ENCODE data around the gene IL20RA. TPM values are rescaled to one million over a fixed set of nuclear protein-coding genes. Genes with fewer than 3 reads are reported as not detected.

Gene IL20RA
- total and polyA plus RNA-seq, 7 experiments from 2014 or later = not detected

GRCh38 chr6:137001299-137001976 lies 43.3 kb downstream of the IL20RA start:
- peaks cover 14 to 61% (median 42%) of the 10 kb centered on the region in 5 donors for H3K27me3 Mint-ChIP-seq
- ChIA-PET POLR2A (no interaction called here), CTCF (no interaction called here)
- ATAC-seq = no peak
- Histone ChIP-seq H3K4me1 (ENCODE audit: control insufficient read depth in 2 of 2, insufficient read depth in 2 of 2, low read length in 2 of 2) (no peaks in the 10 kb centered on the region), H3K27ac (ENCODE audit: low read depth, low read length) (no peak overlapping the region), H3K4me3 (ENCODE audit: low read length) (no peak overlapping the region), H3K36me3 (ENCODE audit: control insufficient read depth in 2 of 3, insufficient read depth in 3 of 3, low read length in 3 of 3) (no peaks in the 10 kb centered on the region), H3K9me3 (ENCODE audit: control insufficient read depth in 2 of 3, low read length in 3 of 3) (no peaks in the 10 kb centered on the region), H3K27me3 (ENCODE audit: control insufficient read depth in 2 of 2, insufficient read depth in 2 of 2, low read length in 2 of 2) (no peaks in the 10 kb centered on the region)
- DNase-seq = no peak
- intact Hi-C loops (cut with micrococcal nuclease) = no loop called here
- H3K4me1 Mint-ChIP-seq = no peaks in the 10 kb centered on the region
- H3K9me3 Mint-ChIP-seq = no peaks in the 10 kb centered on the region
- no peak overlapping the region for H3K27ac Mint-ChIP-seq
- H3K36me3 Mint-ChIP-seq = no peaks in the 10 kb centered on the region
- H3K4me3 Mint-ChIP-seq = no peak overlapping the region

- intact Hi-C loops (cut with micrococcal nuclease) = no loop called here
Measured at GRCh38 chr6:137000825-137001224, 43.9 kb downstream of the IL20RA start.

GRCh38 chr6:136995521-136995920 lies 49.2 kb downstream of the IL20RA start:
- Histone ChIP-seq H3K4me3 (ENCODE audit: low read length) (no peak overlapping the region), H3K4me1 (ENCODE audit: control insufficient read depth in 2 of 2, insufficient read depth in 2 of 2, low read length in 2 of 2) (no peaks in the 10 kb centered on the region), H3K27ac (ENCODE audit: low read depth, low read length) (no peak overlapping the region), H3K9me3 (ENCODE audit: control insufficient read depth in 2 of 3, low read length in 3 of 3) (no peaks in the 10 kb centered on the region), H3K27me3 (ENCODE audit: control insufficient read depth in 2 of 2, insufficient read depth in 2 of 2, low read length in 2 of 2) (peaks cover 2 to 3% of the 10 kb centered on the region in 2 donors), H3K36me3 (ENCODE audit: control insufficient read depth in 2 of 3, insufficient read depth in 3 of 3, low read length in 3 of 3) (no peaks in the 10 kb centered on the region)
- H3K36me3 Mint-ChIP-seq = peaks cover 0 to 2% (median 0%) of the 10 kb centered on the region in 5 donors
- no peak overlapping the region for H3K4me3 Mint-ChIP-seq
- POLR2A ChIA-PET = no interaction called here
- CTCF ChIA-PET = no interaction called here
- H3K4me1 Mint-ChIP-seq = peaks cover 0 to 3% (median 0%) of the 10 kb centered on the region in 7 donors
- no peaks in the 10 kb centered on the region for H3K9me3 Mint-ChIP-seq
- DNase-seq (no peak), ATAC-seq (no peak)
- H3K27ac Mint-ChIP-seq = no peak overlapping the region
- intact Hi-C loops (cut with micrococcal nuclease) = no loop called here
- peaks cover 33 to 69% (median 59%) of the 10 kb centered on the region in 5 donors for H3K27me3 Mint-ChIP-seq

More at GRCh38 chr6:137000825-137001224, 43.9 kb downstream of the IL20RA start:
- CTCF ChIA-PET = no interaction called here
- H3K27me3 ChIP-seq (ENCODE audit: control insufficient read depth in 2 of 2, insufficient read depth in 2 of 2, low read length in 2 of 2) = no peaks in the 10 kb centered on the region
- H3K4me3 Mint-ChIP-seq = no peak overlapping the region
- H3K9me3 ChIP-seq (ENCODE audit: control insufficient read depth in 2 of 3, low read length in 3 of 3) = no peaks in the 10 kb centered on the region
- DNase-seq (no peak), ATAC-seq (no peak)
- no peaks in the 10 kb centered on the region for H3K36me3 Mint-ChIP-seq
- H3K9me3 Mint-ChIP-seq = no peaks in the 10 kb centered on the region
- no peaks in the 10 kb centered on the region for H3K36me3 ChIP-seq (ENCODE audit: control insufficient read depth in 2 of 3, insufficient read depth in 3 of 3, low read length in 3 of 3)
- H3K27ac Mint-ChIP-seq = no peak overlapping the region
- no peak overlapping the region for H3K27ac ChIP-seq (ENCODE audit: low read depth, low read length)
- H3K27me3 Mint-ChIP-seq = peaks cover 14 to 67% (median 48%) of the 10 kb centered on the region in 5 donors
- no peak overlapping the region for H3K4me3 ChIP-seq (ENCODE audit: low read length)
- POLR2A ChIA-PET = no interaction called here
- H3K4me1 Mint-ChIP-seq = no peaks in the 10 kb centered on the region
- no peaks in the 10 kb centered on the region for H3K4me1 ChIP-seq (ENCODE audit: control insufficient read depth in 2 of 2, insufficient read depth in 2 of 2, low read length in 2 of 2)

DNA sequence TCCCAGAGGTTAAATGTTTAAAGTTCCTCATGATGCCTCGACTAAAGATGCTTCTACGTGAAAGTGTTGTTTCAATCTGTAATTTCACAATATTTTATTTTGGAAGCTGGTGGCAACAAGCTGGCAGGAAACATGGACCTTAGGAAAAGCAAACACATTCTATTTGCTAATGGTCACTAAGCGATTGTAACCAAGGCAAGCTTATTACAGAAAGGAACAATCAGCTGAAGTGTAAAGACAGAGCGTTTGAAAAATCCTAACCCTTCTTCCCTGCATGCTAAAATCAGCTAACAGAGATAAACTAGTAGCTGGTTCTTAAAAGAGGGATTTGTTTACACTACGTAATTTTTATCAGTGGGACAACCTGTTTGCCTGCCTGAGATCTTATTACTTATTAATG lies 50.0 kb downstream of the IL20RA start:
- H3K27ac Mint-ChIP-seq = no peak overlapping the region
- Histone ChIP-seq H3K4me3 (ENCODE audit: low read length) (no peak overlapping the region), H3K27ac (ENCODE audit: low read depth, low read length) (no peak overlapping the region), H3K4me1 (ENCODE audit: control insufficient read depth in 2 of 2, insufficient read depth in 2 of 2, low read length in 2 of 2) (peaks cover 0 to 2% of the 10 kb centered on the region in 2 donors), H3K27me3 (ENCODE audit: control insufficient read depth in 2 of 2, insufficient read depth in 2 of 2, low read length in 2 of 2) (peaks cover 2 to 6% of the 10 kb centered on the region in 2 donors), H3K36me3 (ENCODE audit: control insufficient read depth in 2 of 3, insufficient read depth in 3 of 3, low read length in 3 of 3) (no peaks in the 10 kb centered on the region), H3K9me3 (ENCODE audit: control insufficient read depth in 2 of 3, low read length in 3 of 3) (no peaks in the 10 kb centered on the region)
- ATAC-seq (no peak), DNase-seq (no peak)
- no peaks in the 10 kb centered on the region for H3K9me3 Mint-ChIP-seq
- H3K4me3 Mint-ChIP-seq = no peak overlapping the region
- H3K27me3 Mint-ChIP-seq = peaks cover 37 to 72% (median 60%) of the 10 kb centered on the region in 5 donors
- H3K36me3 Mint-ChIP-seq = peaks cover 0 to 2% (median 0%) of the 10 kb centered on the region in 5 donors
- ChIA-PET POLR2A (no interaction called here), CTCF (no interaction called here)
- intact Hi-C loops (cut with micrococcal nuclease) = no loop called here
- H3K4me1 Mint-ChIP-seq = peaks cover 0 to 11% (median 2%) of the 10 kb centered on the region in 7 donors

- no peak overlapping the region for H3K4me3 ChIP-seq (ENCODE audit: low read length)
- no peak overlapping the region for H3K27ac ChIP-seq (ENCODE audit: low read depth, low read length)
- ATAC-seq = no peak
- Mint-ChIP-seq H3K27me3 (peaks cover 57 to 86% (median 72%) of the 10 kb centered on the region in 5 donors), H3K27ac (no peak overlapping the region), H3K9me3 (no peaks in the 10 kb centered on the region), H3K4me3 (no peak overlapping the region), H3K36me3 (peaks cover 0 to 2% (median 0%) of the 10 kb centered on the region in 5 donors), H3K4me1 (peaks cover 0 to 15% (median 2%) of the 10 kb centered on the region in 7 donors)
- CTCF ChIA-PET = no interaction called here
- no peak for DNase-seq
- intact Hi-C loops (cut with micrococcal nuclease) = no loop called here
- peaks cover 2 to 6% of the 10 kb centered on the region in 2 donors for H3K27me3 ChIP-seq (ENCODE audit: control insufficient read depth in 2 of 2, insufficient read depth in 2 of 2, low read length in 2 of 2)
- H3K4me1 ChIP-seq (ENCODE audit: control insufficient read depth in 2 of 2, insufficient read depth in 2 of 2, low read length in 2 of 2) = peaks cover 0 to 5% of the 10 kb centered on the region in 2 donors
- POLR2A ChIA-PET = no interaction called here
- no peaks in the 10 kb centered on the region for H3K36me3 ChIP-seq (ENCODE audit: control insufficient read depth in 2 of 3, insufficient read depth in 3 of 3, low read length in 3 of 3)
- no peaks in the 10 kb centered on the region for H3K9me3 ChIP-seq (ENCODE audit: control insufficient read depth in 2 of 3, low read length in 3 of 3)
Measured at GRCh38 chr6:136992113-136992512, 52.7 kb downstream of the IL20RA start.

GRCh38 chr6:136991646-136992045 lies 53.1 kb downstream of the IL20RA start:
- H3K27ac Mint-ChIP-seq = no peak overlapping the region
- CTCF ChIA-PET = no interaction called here
- H3K4me1 ChIP-seq (ENCODE audit: control insufficient read depth in 2 of 2, insufficient read depth in 2 of 2, low read length in 2 of 2) = peaks cover 0 to 5% of the 10 kb centered on the region in 2 donors
- no peaks in the 10 kb centered on the region for H3K9me3 Mint-ChIP-seq
- H3K27me3 Mint-ChIP-seq = peaks cover 56 to 82% (median 68%) of the 10 kb centered on the region in 5 donors
- no peaks in the 10 kb centered on the region for H3K9me3 ChIP-seq (ENCODE audit: control insufficient read depth in 2 of 3, low read length in 3 of 3)
- H3K4me3 Mint-ChIP-seq = no peak overlapping the region
- no peaks in the 10 kb centered on the region for H3K36me3 ChIP-seq (ENCODE audit: control insufficient read depth in 2 of 3, insufficient read depth in 3 of 3, low read length in 3 of 3)
- DNase-seq (no peak), ATAC-seq (no peak)
- peaks cover 0 to 2% (median 0%) of the 10 kb centered on the region in 5 donors for H3K36me3 Mint-ChIP-seq
- peaks cover 2 to 6% of the 10 kb centered on the region in 2 donors for H3K27me3 ChIP-seq (ENCODE audit: control insufficient read depth in 2 of 2, insufficient read depth in 2 of 2, low read length in 2 of 2)
- intact Hi-C loops (cut with micrococcal nuclease) = no loop called here
- peaks cover 0 to 15% (median 2%) of the 10 kb centered on the region in 7 donors for H3K4me1 Mint-ChIP-seq
- no peak overlapping the region for H3K27ac ChIP-seq (ENCODE audit: low read depth, low read length)
- no peak overlapping the region for H3K4me3 ChIP-seq (ENCODE audit: low read length)
- POLR2A ChIA-PET = no interaction called here

GRCh38 chr6:136990754-136991153 lies 54.0 kb downstream of the IL20RA start:
- no peak for DNase-seq
- H3K36me3 Mint-ChIP-seq = peaks cover 0 to 2% (median 0%) of the 10 kb centered on the region in 5 donors
- peaks cover 0 to 5% of the 10 kb centered on the region in 2 donors for H3K4me1 ChIP-seq (ENCODE audit: control insufficient read depth in 2 of 2, insufficient read depth in 2 of 2, low read length in 2 of 2)
- H3K4me3 Mint-ChIP-seq = peak overlapping the region in 2 of 10 donors; percentile 7 to 30
- no peak overlapping the region for H3K4me3 ChIP-seq (ENCODE audit: low read length)
- intact Hi-C loops (cut with micrococcal nuclease) = no loop called here
- no peak overlapping the region for H3K27ac ChIP-seq (ENCODE audit: low read depth, low read length)
- H3K27me3 ChIP-seq (ENCODE audit: control insufficient read depth in 2 of 2, insufficient read depth in 2 of 2, low read length in 2 of 2) = peaks cover 2 to 6% of the 10 kb centered on the region in 2 donors
- H3K4me1 Mint-ChIP-seq = peaks cover 0 to 15% (median 2%) of the 10 kb centered on the region in 7 donors
- ChIA-PET POLR2A (no interaction called here), CTCF (no interaction called here)
- ATAC-seq = no peak
- H3K27me3 Mint-ChIP-seq = peaks cover 57 to 82% (median 71%) of the 10 kb centered on the region in 5 donors
- H3K36me3 ChIP-seq (ENCODE audit: control insufficient read depth in 2 of 3, insufficient read depth in 3 of 3, low read length in 3 of 3) = no peaks in the 10 kb centered on the region
- H3K27ac Mint-ChIP-seq = no peak overlapping the region
- H3K9me3 ChIP-seq (ENCODE audit: control insufficient read depth in 2 of 3, low read length in 3 of 3) = no peaks in the 10 kb centered on the region
- no peaks in the 10 kb centered on the region for H3K9me3 Mint-ChIP-seq
